ENCODE data around the gene TMEM201.

The TMEM201 gene

DNA sequence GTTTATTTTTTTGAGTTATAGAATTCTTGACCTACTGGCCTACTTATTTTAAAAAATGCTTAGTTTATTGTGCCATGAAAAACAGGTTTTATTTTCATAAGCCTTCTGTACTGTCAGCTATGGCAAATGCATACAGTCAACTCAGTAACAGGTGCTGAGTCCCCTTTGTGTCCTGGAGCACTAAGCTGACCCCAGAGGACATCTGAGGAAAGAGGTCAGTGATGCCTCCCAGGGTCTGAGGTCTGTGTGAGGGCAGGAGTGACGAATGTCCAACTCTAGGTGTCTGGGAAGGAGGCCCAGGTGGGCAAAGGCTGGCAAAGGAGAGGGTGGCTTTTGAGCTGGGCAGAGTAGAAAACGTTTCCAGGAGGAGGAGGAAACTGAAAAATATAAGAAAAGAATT is 7.8 kb upstream of the TMEM201 start:
- no peak for DNase-seq

DNA sequence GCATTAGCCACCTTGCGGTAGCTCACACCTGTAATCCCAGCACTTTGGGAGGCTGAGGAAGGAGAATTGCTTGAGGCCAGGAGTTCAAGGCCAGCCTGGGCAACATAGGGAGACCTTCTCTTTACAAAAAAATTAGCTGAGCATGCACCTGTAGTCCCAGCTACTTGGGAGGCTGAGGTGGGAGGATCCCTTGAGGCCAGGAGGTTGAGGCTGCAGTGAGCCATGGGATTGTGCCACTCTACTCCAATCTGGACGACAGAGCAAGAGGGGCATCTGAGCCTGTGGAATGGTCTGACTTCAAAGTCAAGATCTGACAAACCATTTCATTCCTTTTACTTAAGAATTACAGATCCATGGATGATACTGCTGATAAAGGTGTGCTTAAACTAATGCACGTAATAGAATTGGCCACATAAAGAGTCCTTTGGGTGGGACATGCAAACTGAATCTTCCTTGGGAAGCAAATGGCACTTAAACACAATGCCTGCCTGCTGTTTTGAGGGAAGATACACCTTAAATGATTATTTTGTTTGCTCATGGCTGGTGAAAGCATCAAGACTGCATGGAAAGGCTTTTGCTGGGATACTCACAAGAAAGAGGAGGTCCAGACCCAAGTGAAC is 2.5 kb upstream of the TMEM201 start:
- no peak for DNase-seq

- DNase-seq: peak; percentile 36
These were observed 520 bp downstream of the TMEM201 start for GRCh38 chr1:9589144-9589718.

GRCh38 chr1:9589719-9590157 is 1.0 kb downstream of the TMEM201 start:
- no peak for DNase-seq

DNA sequence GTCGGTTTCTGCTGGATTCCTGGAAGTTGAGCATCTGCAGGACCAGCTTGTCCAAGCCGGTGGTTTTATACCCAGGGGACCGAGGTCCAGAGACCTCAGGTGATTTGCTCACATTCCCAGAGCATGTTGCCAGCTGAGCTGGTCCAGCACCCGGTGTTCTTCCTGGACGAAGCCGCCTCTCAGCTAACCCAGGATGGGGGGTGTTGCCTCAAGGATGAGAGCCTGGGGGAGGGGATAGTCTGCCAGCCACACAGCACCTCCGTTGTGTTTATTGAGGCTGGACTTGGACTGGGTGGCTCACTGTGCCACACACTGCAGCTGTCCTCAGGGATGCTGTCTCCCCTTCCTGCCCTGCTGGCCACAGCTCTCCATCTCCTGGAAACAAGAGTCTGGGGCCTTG is 1.5 kb downstream of the TMEM201 start:
- no peak for DNase-seq

GRCh38 chr1:9590945-9591668 is 2.4 kb downstream of the TMEM201 start:
- DNase-seq: no peak

- DNase-seq: no peak
These were observed 3.2 kb downstream of the TMEM201 start for GRCh38 chr1:9591669-9592509.

- no peak for DNase-seq
These were observed 3.9 kb downstream of the TMEM201 start for GRCh38 chr1:9592510-9593075.

- no peak for DNase-seq
These were observed 4.4 kb downstream of the TMEM201 start for GRCh38 chr1:9593147-9593491.

DNA sequence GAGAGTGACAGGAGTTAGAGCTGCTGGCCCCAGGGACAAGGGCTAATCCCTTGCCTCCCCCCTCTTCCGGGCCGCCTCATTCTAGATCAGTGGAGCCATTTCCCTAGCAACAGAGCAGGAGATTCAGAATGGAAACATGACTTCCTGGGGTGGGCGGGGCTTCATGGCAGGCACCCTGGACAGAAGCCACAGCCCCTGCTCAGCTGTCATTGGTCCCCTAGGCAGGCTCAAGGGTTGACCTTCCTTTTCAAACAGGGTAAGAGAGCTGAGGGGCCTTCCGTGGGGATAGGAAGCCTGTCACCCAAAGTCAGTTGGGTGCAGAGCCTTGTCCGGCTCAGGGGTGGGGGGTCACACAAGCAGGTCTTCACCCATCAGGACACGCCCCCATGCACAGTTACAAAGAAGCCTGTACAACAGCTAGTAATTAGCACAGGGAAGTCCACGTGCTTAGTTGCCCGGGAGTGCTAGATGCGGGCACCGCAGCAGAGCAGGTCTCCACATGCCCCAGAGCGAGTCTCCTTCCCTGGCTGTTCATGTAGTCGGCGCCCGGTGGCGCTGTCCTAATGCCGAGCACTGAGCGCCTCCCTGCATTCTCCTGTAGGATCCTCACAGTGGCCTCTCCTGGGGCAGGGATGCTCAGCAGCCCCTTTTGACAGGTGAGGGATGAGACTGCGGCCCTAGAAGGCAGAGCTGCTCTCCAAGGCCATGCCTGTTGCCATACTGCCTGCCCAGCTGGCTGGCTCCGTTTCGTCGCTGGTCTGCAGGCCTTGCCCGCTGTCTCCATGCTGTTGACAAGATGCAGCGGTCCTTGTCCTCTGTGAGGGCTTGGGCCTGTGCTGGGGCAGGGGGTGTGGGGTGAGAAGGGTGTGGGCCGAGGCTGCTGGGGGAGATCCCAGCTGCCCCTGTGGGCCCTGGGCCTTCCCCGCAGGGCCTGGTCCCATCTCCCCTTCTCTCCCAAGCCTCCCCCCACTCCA is 5.1 kb downstream of the TMEM201 start:
- peak; percentile 79 for DNase-seq

DNA sequence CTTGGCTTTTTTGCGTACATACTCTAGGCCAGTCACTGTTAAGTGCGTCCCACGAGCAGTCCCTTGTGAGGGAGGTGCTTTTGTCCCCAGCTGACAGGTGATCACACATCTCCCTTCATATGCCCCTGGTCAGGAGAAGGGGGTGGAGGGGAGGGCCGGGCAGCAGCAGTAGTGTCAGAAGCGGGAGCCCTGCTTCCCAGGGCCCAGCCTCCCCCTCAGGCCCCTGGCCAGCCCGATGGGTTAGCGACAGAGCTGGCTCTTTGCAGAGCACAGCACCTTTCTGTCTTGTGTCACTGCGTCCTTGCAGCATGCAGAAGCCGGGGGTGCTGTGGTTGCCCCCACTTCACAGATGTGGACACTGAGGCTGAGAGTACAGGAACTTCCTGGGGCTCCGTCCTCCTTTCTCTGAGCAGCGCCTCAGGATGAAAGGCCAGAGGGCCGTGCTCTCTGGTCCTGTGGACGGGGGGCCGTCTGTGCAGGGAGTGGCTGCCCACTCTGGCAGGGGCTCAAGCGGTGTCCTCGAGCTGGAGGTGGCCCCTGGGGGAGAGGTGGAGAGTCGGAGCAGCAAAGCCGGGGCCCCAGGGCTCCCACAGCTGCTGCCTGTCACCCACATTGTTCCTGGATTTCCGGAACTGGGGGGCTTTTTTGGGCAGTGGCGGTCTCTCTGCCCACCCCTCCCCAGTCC is 5.9 kb downstream of the TMEM201 start:
- no peak for DNase-seq

DNA sequence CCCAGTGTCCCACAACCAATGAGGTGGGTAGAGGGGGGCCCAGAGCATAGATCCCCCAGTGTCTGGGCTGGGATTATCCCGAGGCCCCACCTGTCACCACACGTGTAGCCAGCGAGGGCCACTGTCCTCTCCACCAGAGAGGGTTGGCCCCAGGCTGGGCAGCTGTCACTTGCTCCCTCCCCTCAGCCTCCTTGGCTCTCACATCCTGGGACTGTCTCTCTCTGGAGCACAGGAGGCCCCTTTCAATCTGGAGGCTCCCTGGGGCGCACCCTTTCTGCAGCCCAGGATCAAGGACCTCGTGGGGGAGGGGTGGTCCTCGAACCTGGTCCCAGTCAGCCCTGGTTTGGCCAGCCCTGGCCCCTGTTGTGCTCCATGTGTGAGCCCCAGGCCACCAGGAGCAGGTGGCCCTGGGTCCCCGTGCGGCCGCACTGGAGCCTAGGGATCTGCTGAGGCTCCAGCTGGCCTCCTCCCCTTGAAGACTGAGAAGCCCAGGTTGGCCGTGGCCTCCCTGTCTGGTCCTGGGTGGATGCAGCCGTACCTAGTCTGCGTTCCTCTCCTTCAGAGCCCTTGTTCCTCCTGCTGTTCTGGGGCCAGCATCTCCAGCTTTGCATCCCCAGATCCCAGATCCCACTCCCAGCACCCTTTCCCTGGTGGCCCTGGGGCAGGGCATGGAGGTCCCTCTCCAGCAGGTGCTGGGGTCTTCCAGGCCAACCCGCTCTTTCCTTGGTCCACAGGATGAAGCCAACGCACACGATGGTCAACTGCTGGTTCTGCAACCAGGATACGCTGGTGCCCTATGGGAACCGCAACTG is 6.7 kb downstream of the TMEM201 start:
- DNase-seq: no peak

DNA sequence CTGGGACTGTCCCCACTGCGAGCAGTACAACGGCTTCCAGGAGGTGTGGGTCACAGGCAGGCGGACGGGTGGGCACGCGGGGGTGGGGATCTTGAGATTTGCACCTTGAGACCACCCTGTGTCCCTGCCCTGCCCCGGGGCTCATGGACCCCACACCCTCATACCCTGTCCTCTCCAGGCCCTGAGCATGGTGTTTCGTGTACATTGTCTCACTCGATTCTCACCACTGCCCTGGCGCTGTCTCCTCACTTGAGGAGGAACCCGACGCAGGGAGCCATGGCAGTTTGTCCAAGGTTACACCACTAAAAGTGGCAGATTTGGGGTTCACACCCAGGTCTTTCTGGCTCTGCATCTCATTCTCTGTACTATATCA is 7.2 kb downstream of the TMEM201 start:
- DNase-seq: no peak

GRCh38 chr1:9596415-9597123 is 7.9 kb downstream of the TMEM201 start:
- DNase-seq: no peak

DNA sequence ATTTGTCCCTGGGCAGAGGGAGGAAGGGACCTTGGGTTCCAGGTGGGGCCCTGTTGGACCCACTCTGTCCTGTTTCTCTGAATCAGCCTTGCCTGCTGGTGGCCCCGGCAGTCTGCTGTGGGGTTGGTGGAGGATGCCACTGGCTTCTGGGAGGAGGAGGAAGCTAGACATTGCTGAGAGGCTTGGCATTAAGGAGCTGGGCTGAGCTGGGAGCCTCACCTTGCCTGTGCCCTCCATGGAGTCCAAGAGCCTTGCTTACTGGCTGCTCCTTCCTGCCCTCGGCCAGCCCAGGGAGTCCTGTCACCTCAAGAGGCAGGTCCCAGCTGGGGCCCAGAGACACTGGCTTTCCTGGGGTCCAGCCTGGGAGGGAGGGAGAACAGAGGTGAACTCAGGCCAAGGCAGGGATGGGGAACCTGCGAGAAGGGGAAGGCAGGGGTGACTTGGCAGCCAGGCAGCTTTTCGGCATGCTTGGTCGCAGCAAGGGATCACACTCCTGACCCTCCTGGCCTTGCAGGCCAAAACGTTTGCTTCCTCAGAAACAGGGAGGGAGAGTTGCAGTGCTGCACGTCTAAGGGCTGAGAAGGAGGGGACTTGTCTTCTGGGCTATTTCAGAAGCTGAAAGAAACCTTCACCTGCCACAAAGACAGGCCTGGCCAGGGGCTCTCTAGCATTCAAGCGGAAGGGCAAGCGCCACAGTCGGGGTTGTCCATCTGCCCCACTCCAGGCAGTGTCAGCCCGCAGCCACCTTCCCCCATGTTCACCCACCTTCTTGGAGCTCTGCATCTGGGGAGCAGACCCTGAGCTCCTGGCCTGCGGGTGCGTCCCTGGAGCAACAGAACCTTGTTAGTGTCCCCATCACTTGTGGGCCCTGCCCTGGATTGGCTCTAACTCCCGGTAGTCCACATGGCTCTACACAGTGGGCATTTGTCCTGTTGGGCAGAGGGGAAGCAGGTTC is 8.9 kb downstream of the TMEM201 start:
- DNase-seq: no peak

DNA sequence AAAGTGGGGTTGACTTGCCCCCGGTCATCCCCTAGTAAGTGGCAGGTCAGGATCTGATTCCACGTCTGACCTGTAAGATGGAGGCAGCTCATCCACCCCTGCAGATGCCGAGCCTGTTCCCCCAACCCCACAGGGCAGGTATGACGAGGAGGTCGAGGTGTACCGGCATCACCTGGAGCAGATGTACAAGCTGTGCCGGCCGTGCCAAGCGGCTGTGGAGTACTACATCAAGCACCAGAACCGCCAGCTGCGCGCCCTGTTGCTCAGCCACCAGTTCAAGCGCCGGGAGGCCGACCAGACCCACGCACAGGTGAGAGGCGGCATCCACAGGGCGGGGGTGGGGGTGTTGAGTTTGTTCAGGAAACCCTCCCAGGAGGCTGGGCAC is 9.6 kb downstream of the TMEM201 start:
- no peak for DNase-seq

GRCh38 chr1:9599741-9600140 is 11.0 kb downstream of the TMEM201 start:
- no peak for DNase-seq

Data from suppressor macrophage treated with lipopolysaccharide for 4 hours (primary cell).